Breast epithelium (tissue), 3 donors: Measurements from ENCODE around the gene ACAN.

Source experiments
- CTCF ChIP-seq, 3 donors: fragments of 450-650 bp; IDR thresholded peaks; one replicate each; pipeline ENCODE4 v1.5.1; 2016 to 2017; ENCODE audit warnings: antibody characterized with exemption in 3 of 3, mild to moderate bottlenecking in 3 of 3, moderate library complexity in 3 of 3
- POLR2AphosphoS5 ChIP-seq, 3 donors: sonication (generic); formaldehyde crosslinking; IDR thresholded peaks; one replicate each; pipeline ENCODE4 v1.6.1; 2017; ENCODE audit warnings: antibody characterized with exemption in 3 of 3

- TF ChIP-seq CTCF (IDR thresholded peaks at IDR 0.05) = no peak
- TF ChIP-seq POLR2AphosphoS5 (IDR thresholded peaks at IDR 0.05) = no peak
Measured at GRCh38 chr15:88792342-88793282, 10.6 kb upstream of the ACAN start.
